Measurements from ENCODE around the gene LRRC8C.

Gene LRRC8C

GRCh38 chr1:89631816-89632656, 884 bp upstream of the LRRC8C start:
- TF ChIP-seq EZH2phosphoT487 (IDR thresholded peaks at IDR 0.05; ENCODE audit: borderline replicate concordance, low read length) (no peak), CTCF (IDR thresholded peaks at IDR 0.05; ENCODE audit: low read depth, low read length, poor library complexity, severe bottlenecking) (no peak)
- Histone ChIP-seq H3K4me3 (ENCODE audit: low read length) (peak overlapping the region; percentile 80), H3K9me3 (ENCODE audit: control insufficient read depth, insufficient read depth, low read length) (no peaks in the 10 kb centered on the region), H3K27me3 (ENCODE audit: control insufficient read depth, low read length) (peaks cover 52% of the 10 kb centered on the region), H3K9me2 (replicated peaks; ENCODE audit: control insufficient read depth, low read length) (no peaks in the 10 kb centered on the region), H3K36me3 (ENCODE audit: control insufficient read depth, low read length) (no peaks in the 10 kb centered on the region), H3K4me1 (ENCODE audit: control insufficient read depth, low read length) (peaks cover 19% of the 10 kb centered on the region), H4K20me1 (ENCODE audit: control insufficient read depth, insufficient read depth, low read depth, low read length) (no peaks in the 10 kb centered on the region), H3F3A (ENCODE audit: control insufficient read depth, insufficient read depth) (peaks cover 9% of the 10 kb centered on the region; the same call in 1 of the 2 replicates), H3K27ac (ENCODE audit: low read depth, low read length) (no peak overlapping the region), H3K4me2 (ENCODE audit: low read length) (peak overlapping the region; percentile 95), H3K79me2 (ENCODE audit: control insufficient read depth, low read length) (no peaks in the 10 kb centered on the region)

GRCh38 chr1:89633248-89633799, 404 bp downstream of the LRRC8C start:
- H3K27me3 ChIP-seq (ENCODE audit: control insufficient read depth, low read length) = peaks cover 55% of the 10 kb centered on the region
- H3K9me3 ChIP-seq (ENCODE audit: control insufficient read depth, insufficient read depth, low read length) = no peaks in the 10 kb centered on the region
- no peaks in the 10 kb centered on the region for H3K9me2 ChIP-seq (replicated peaks; ENCODE audit: control insufficient read depth, low read length)
- H3K27ac ChIP-seq (ENCODE audit: low read depth, low read length) = no peak overlapping the region
- H3F3A ChIP-seq (ENCODE audit: control insufficient read depth, insufficient read depth) = peaks cover 9% of the 10 kb centered on the region; the same call in 1 of the 2 replicates
- TF ChIP-seq CTCF (IDR thresholded peaks at IDR 0.05; ENCODE audit: low read depth, low read length, poor library complexity, severe bottlenecking) (no peak), EZH2phosphoT487 (IDR thresholded peaks at IDR 0.05; ENCODE audit: borderline replicate concordance, low read length) (peak; percentile 88; the same call in 1 of the 2 replicates)
- no peaks in the 10 kb centered on the region for H3K79me2 ChIP-seq (ENCODE audit: control insufficient read depth, low read length)
- H3K4me2 ChIP-seq (ENCODE audit: low read length) = peak overlapping the region; percentile 95
- peak overlapping the region; percentile 80 for H3K4me3 ChIP-seq (ENCODE audit: low read length)
- H3K36me3 ChIP-seq (ENCODE audit: control insufficient read depth, low read length) = no peaks in the 10 kb centered on the region
- no peaks in the 10 kb centered on the region for H4K20me1 ChIP-seq (ENCODE audit: control insufficient read depth, insufficient read depth, low read depth, low read length)
- H3K4me1 ChIP-seq (ENCODE audit: control insufficient read depth, low read length) = peaks cover 19% of the 10 kb centered on the region

GRCh38 chr1:89633800-89634625, 1.1 kb downstream of the LRRC8C start:
- TF ChIP-seq EZH2phosphoT487 (IDR thresholded peaks at IDR 0.05; ENCODE audit: borderline replicate concordance, low read length) (no peak), CTCF (IDR thresholded peaks at IDR 0.05; ENCODE audit: low read depth, low read length, poor library complexity, severe bottlenecking) (no peak)
- peak overlapping the region; percentile 95 for H3K4me2 ChIP-seq (ENCODE audit: low read length)
- H4K20me1 ChIP-seq (ENCODE audit: control insufficient read depth, insufficient read depth, low read depth, low read length) = no peaks in the 10 kb centered on the region
- no peaks in the 10 kb centered on the region for H3K9me2 ChIP-seq (replicated peaks; ENCODE audit: control insufficient read depth, low read length)
- H3K36me3 ChIP-seq (ENCODE audit: control insufficient read depth, low read length) = no peaks in the 10 kb centered on the region
- H3K4me1 ChIP-seq (ENCODE audit: control insufficient read depth, low read length) = peaks cover 19% of the 10 kb centered on the region
- peaks cover 9% of the 10 kb centered on the region; the same call in 1 of the 2 replicates for H3F3A ChIP-seq (ENCODE audit: control insufficient read depth, insufficient read depth)
- peak overlapping the region; percentile 80 for H3K4me3 ChIP-seq (ENCODE audit: low read length)
- H3K79me2 ChIP-seq (ENCODE audit: control insufficient read depth, low read length) = no peaks in the 10 kb centered on the region
- H3K27me3 ChIP-seq (ENCODE audit: control insufficient read depth, low read length) = peaks cover 55% of the 10 kb centered on the region
- no peaks in the 10 kb centered on the region for H3K9me3 ChIP-seq (ENCODE audit: control insufficient read depth, insufficient read depth, low read length)
- H3K27ac ChIP-seq (ENCODE audit: low read depth, low read length) = no peak overlapping the region

Measured in DOHH2 (cell line).